Measurements from ENCODE around the gene HDGF. TPM values are rescaled to one million over a fixed set of nuclear protein-coding genes. Genes with fewer than 3 reads are reported as not detected.

HDGF gene
- total and polyA plus RNA-seq, 9 of the 15 experiments (the other 6 are each of a cell fraction or from before 2014, with no cell fraction given), result 38.8 to 601 (median 400) TPM

- no peak for TF ChIP-seq TFAM (CRISPR knock-in tag; conservative IDR thresholded peaks at IDR 0.05)
- TF ChIP-seq E2F6 (IDR thresholded peaks at IDR 0.05; ENCODE audit: borderline replicate concordance in 1 of 2, extremely low read depth in 1 of 2, insufficient read depth in 1 of 2, insufficient read length in 1 of 2, low read depth in 1 of 2, low read length in 1 of 2, poor library complexity in 1 of 2, severe bottlenecking in 1 of 2), result no peak
- TF ChIP-seq MAZ (CRISPR knock-in tag; conservative IDR thresholded peaks at IDR 0.05 in 1 of 2, IDR thresholded peaks at IDR 0.05 in 1 of 2), result peak; percentile 45 to 97; a peak in 3 of 4 replicates
- TF ChIP-seq MEIS2 (IDR thresholded peaks at IDR 0.05; ENCODE audit: partially characterized antibody), result peak; percentile 41
- TF ChIP-seq TGIF2 (CRISPR knock-in tag; IDR thresholded peaks at IDR 0.05), result no peak
- TF ChIP-seq YY1 (IDR thresholded peaks at IDR 0.05; ENCODE audit: borderline replicate concordance in 1 of 3, control insufficient read depth in 1 of 3, extremely low read depth in 1 of 3, insufficient read depth in 3 of 3, insufficient read length in 1 of 3, insufficient replicate concordance in 2 of 3, low read depth in 1 of 3, low read length in 2 of 3), result peak in 1 of 3 experiments; percentile 13
- TF ChIP-seq, protein P1, sequence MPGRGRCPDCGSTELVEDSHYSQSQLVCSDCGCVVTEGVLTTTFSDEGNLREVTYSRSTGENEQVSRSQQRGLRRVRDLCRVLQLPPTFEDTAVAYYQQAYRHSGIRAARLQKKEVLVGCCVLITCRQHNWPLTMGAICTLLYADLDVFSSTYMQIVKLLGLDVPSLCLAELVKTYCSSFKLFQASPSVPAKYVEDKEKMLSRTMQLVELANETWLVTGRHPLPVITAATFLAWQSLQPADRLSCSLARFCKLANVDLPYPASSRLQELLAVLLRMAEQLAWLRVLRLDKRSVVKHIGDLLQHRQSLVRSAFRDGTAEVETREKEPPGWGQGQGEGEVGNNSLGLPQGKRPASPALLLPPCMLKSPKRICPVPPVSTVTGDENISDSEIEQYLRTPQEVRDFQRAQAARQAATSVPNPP (IDR thresholded peaks at IDR 0.05; ENCODE audit: borderline replicate concordance, insufficient read depth, insufficient read length), result no peak
- no peak for TF ChIP-seq ZNF217 (CRISPR knock-in tag; IDR thresholded peaks at IDR 0.05)
- no peak for TF ChIP-seq KAT8 (IDR thresholded peaks at IDR 0.05; ENCODE audit: low read depth)
- TF ChIP-seq, protein P2, sequence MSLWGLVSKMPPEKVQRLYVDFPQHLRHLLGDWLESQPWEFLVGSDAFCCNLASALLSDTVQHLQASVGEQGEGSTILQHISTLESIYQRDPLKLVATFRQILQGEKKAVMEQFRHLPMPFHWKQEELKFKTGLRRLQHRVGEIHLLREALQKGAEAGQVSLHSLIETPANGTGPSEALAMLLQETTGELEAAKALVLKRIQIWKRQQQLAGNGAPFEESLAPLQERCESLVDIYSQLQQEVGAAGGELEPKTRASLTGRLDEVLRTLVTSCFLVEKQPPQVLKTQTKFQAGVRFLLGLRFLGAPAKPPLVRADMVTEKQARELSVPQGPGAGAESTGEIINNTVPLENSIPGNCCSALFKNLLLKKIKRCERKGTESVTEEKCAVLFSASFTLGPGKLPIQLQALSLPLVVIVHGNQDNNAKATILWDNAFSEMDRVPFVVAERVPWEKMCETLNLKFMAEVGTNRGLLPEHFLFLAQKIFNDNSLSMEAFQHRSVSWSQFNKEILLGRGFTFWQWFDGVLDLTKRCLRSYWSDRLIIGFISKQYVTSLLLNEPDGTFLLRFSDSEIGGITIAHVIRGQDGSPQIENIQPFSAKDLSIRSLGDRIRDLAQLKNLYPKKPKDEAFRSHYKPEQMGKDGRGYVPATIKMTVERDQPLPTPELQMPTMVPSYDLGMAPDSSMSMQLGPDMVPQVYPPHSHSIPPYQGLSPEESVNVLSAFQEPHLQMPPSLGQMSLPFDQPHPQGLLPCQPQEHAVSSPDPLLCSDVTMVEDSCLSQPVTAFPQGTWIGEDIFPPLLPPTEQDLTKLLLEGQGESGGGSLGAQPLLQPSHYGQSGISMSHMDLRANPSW (CRISPR knock-in tag; IDR thresholded peaks at IDR 0.05), result no peak
- no peak for TF ChIP-seq SMAD2 (IDR thresholded peaks at IDR 0.05; ENCODE audit: low read depth, low read length)
- TF ChIP-seq, protein P3, sequence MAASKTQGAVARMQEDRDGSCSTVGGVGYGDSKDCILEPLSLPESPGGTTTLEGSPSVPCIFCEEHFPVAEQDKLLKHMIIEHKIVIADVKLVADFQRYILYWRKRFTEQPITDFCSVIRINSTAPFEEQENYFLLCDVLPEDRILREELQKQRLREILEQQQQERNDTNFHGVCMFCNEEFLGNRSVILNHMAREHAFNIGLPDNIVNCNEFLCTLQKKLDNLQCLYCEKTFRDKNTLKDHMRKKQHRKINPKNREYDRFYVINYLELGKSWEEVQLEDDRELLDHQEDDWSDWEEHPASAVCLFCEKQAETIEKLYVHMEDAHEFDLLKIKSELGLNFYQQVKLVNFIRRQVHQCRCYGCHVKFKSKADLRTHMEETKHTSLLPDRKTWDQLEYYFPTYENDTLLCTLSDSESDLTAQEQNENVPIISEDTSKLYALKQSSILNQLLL (CRISPR knock-in tag; IDR thresholded peaks at IDR 0.05; ENCODE audit: borderline replicate concordance), result no peak
- TF ChIP-seq, protein P4, sequence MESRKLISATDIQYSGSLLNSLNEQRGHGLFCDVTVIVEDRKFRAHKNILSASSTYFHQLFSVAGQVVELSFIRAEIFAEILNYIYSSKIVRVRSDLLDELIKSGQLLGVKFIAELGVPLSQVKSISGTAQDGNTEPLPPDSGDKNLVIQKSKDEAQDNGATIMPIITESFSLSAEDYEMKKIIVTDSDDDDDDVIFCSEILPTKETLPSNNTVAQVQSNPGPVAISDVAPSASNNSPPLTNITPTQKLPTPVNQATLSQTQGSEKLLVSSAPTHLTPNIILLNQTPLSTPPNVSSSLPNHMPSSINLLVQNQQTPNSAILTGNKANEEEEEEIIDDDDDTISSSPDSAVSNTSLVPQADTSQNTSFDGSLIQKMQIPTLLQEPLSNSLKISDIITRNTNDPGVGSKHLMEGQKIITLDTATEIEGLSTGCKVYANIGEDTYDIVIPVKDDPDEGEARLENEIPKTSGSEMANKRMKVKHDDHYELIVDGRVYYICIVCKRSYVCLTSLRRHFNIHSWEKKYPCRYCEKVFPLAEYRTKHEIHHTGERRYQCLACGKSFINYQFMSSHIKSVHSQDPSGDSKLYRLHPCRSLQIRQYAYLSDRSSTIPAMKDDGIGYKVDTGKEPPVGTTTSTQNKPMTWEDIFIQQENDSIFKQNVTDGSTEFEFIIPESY (CRISPR knock-in tag; IDR thresholded peaks at IDR 0.05), result peak; percentile 46; the same call in 1 of the 2 replicates
Measured at GRCh38 chr1:156693848-156694689, 57.4 kb downstream of the HDGF start (continued).

Measured in K562 (cell line).